Astrocyte (in vitro differentiated cells and primary cell): ENCODE measurements around the gene ZNF594.
"Not testable (repeated sequence)": the region's sequence is repeated elsewhere in the genome, so short reads cannot be mapped to it uniquely, and the experiment has no call there.

Experiments
- CTCF ChIP-seq: IDR thresholded peaks from 2 replicates; pipeline ENCODE4 v1.5.1; 2011; ENCODE audit warnings: low read depth, mild to moderate bottlenecking, inconsistent platforms, low read length, moderate library complexity; ENCODE audit not compliant: insufficient read depth
- EZH2 ChIP-seq: IDR thresholded peaks from 2 replicates; pipeline ENCODE4 v1.6.1; 2012; ENCODE audit warnings: mild to moderate bottlenecking, low read length, inconsistent platforms; ENCODE audit not compliant: insufficient read depth

DNA sequence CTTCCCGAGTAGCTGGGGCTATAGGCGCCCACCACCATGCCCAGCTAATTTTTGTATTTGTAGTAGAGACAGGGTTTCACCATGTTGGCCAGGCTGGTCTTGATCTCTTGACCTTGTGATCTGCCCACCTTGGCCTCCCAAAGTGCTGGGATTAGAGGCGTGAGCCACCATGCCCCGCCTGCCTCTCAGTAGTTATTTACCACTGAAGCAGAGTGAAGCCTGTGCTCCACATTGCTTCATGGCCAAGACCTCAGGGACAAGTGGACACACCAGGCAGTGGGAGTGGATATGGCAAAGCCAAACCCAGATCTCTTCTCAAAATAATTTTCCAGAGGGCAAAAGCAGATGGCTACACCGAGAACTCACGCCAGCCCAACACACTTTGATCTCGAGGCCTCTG is 41.8 kb upstream of the ZNF594 start:
- TF ChIP-seq CTCF, EZH2: not testable (repeated sequence)
